GM12865 (cell line): ENCODE results near the gene TBC1D26.
"Not testable (repeated sequence)": the region's sequence is repeated elsewhere in the genome, so short reads cannot be mapped to it uniquely, and the experiment has no call there.

Experiments
- DNase-seq: peaks from one replicate; pipeline ENCODE4 v3.0.0; 2010; ENCODE audit warnings: low read depth
- H3K4me3 ChIP-seq: 2 replicates; pipeline ENCODE4 v1.5.1; 2011; ENCODE audit warnings: mild to moderate bottlenecking, low read depth, low read length, control low read depth
- CTCF ChIP-seq: IDR thresholded peaks from 2 replicates; pipeline ENCODE4 v1.5.1; 2011; ENCODE audit warnings: low read length, control low read depth, low read depth, inconsistent platforms; ENCODE audit not compliant: insufficient read depth; ENCODE audit errors: missing control alignments

TBC1D26 gene

GRCh38 chr17:15738066-15738465 is 6.0 kb downstream of the TBC1D26 start:
- DNase-seq: no peak
- TF ChIP-seq CTCF: no peak

DNA sequence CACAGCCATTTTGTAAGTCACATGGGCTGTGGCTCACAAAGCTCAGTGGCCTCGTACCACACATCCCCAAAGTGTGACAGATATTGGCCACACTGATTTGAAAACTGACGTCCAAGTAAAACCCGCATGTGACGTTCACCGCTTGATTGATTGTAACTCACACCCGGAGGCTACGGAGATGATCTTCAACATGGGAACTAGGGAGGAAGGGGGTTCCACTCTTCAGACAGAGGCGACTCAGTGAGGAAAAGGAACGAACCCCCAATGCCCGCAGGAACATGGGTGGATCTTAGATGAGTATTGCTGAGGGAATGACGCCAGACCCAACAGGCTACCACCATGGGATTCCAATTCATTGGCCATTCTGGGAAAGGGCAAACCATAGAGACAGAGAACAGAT is 7.2 kb downstream of the TBC1D26 start:
- not testable (repeated sequence) for DNase-seq, H3K4me3 ChIP-seq

More at GRCh38 chr17:15738066-15738465, 6.0 kb downstream of the TBC1D26 start:
- no peak overlapping the region for H3K4me3 ChIP-seq

DNA sequence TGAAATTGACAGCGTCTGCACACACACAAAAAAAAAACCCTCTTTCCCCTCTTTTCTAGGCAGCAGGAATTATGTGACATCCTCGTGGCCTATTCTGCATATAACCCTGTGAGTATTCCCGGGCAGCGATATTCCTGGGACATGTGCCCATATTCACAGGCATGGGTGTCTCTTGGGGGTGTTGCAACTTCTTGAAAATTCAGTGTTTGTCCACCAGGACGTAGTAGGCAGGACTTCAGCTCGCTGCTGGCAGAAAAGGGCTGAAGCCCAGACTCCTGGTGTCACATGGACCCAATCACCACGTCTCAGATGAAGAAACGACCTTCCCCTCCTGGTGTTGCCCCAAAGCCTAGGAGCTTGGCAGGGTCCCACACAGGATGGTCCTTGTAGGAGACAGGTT is 8.0 kb downstream of the TBC1D26 start:
- not testable (repeated sequence) for DNase-seq, H3K4me3 ChIP-seq

GRCh38 chr17:15740570-15741120 is 8.6 kb downstream of the TBC1D26 start:
- H3K4me3 ChIP-seq: no peak overlapping the region
- DNase-seq: no peak
- TF ChIP-seq CTCF: no peak

DNA sequence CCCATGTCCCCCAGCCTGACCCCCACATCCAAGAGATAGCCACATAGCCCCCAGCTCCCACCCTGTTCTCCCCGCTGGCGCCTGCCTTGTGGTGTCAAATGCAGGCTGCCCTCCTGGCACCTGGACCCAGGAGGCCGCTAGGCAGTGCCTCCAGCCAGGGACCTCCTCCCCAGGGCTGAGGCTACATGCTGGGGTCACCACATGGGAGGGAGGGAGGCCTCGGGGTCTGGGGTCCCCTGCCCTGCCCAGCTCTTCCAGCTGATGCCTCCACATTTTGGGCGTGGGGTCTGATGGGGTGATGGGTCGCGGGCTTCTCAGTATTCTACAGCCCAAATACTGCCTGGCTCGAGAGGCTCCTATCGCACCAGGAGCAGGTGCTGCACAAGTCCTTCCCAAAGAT is 9.5 kb downstream of the TBC1D26 start:
- DNase-seq: no peak
- no peak overlapping the region for H3K4me3 ChIP-seq
- TF ChIP-seq CTCF: no peak

DNA sequence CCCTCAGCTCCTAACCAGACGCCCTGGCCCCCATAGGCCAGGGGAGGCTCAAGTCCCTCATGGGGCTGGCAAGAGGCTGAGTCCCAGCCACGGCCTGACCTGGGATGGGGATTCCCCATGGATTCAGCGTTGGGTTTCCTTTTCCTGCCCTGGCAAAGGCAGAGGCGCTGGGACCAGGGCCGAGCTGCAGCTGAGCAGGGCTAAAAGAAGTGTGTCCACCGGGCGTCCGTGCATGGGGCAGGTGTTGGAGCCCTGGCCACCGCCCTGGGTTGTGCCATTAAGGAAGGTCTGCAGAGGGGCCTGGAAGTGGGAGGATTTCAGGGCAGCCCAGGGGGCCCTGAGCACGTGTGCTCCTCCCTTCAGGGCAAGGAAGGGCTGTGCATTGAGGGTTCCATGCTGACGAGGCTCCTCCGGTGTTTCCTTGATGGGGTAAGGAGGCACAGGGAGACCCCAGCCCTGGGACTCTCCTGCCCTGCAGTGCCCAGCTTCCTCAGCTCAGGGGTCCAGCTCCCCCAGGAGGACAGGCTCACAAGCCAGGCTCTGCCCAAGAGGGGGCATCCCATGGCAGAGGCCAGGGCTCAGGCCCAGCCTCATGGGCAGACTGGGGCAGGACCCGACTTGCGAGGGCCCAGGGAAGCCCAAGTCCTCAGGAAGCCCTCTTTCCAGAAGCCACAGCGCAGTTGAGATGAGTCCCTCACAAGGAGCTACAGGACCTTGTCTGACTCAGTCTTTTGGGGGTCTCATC is 10.1 kb downstream of the TBC1D26 start:
- TF ChIP-seq CTCF: no peak
- no peak overlapping the region for H3K4me3 ChIP-seq
- DNase-seq: no peak

DNA sequence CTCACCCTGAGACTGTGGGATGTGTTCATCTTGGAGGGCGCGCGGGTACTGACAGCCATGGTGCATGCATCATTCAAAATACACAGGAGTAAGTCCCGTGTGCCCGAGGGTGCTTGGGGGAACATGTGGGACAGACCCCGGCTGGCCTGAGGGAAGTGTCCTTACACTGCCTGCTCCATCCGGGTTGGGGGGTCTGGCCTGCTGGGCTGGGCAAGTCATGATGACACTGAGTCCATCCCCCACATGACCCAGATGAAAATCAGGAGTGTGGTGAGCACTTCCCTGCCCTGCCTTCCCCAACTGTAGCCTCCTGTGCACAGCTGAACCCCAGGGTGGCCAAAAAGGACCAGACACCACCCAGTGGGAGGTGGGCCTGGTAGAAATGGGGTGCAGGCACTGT is 10.8 kb downstream of the TBC1D26 start:
- no peak for DNase-seq
- H3K4me3 ChIP-seq: no peak overlapping the region
- TF ChIP-seq CTCF: no peak

GRCh38 chr17:15744074-15744676 is 12.1 kb downstream of the TBC1D26 start:
- DNase-seq: no peak
- no peak overlapping the region for H3K4me3 ChIP-seq
- TF ChIP-seq CTCF: no peak
